PC-3 (cell line): Measurements from ENCODE around the gene ZBTB7C. TPM values are rescaled to one million over a fixed set of nuclear protein-coding genes. Genes with fewer than 3 reads are reported as not detected.

Experiments used
- ATAC-seq: fragments of 200-7000 bp; cut with Tn5 transposase; 2 replicates; pipeline ENCODE4 v1.9.1; 2020; ENCODE audit warnings: mild to moderate bottlenecking, moderate library complexity
- BruUV-seq: library from RNA; stranded (reverse); fragments of 400-500 nt; replicated peaks from 2 replicates; lab custom pipeline; 2021; lab: Mats Ljungman, UMichigan
- CTCF ChIA-PET: fragments of 300-600 bp; sonication (Branson Sonifier 250); formaldehyde crosslinking; loops from one replicate; lab custom pipeline; 2022; ENCODE audit warnings: antibody characterized with exemption; lab: Charles Lee
- POLR2A ChIA-PET: fragments of 300-600 bp; sonication (Branson Sonifier 250); formaldehyde crosslinking; loops from one replicate; lab custom pipeline; 2022; ENCODE audit warnings: antibody characterized with exemption; ENCODE audit not compliant: unreplicated experiment; lab: Charles Lee
- DNase-seq: peaks from one replicate; pipeline ENCODE4 v3.0.0-alpha.2; 2015
- H2AFZ ChIP-seq: fragments of 300-600 bp; sonication (generic); 2 replicates; pipeline ENCODE4 v1.6.0; 2016; ENCODE audit warnings: antibody characterized with exemption, low read length
- H3F3A ChIP-seq: fragments of 300-600 bp; sonication (generic); one replicate; pipeline ENCODE4 v1.6.0; 2017; ENCODE audit warnings: antibody characterized with exemption, low read length, control low read depth, mild to moderate bottlenecking; ENCODE audit not compliant: unreplicated experiment
- H3K27ac ChIP-seq: fragments of 300-600 bp; sonication (generic); 2 replicates; pipeline ENCODE4 v1.5.1; 2016; ENCODE audit warnings: mild to moderate bottlenecking, low read length
- H3K27me3 ChIP-seq: fragments of 300-600 bp; sonication (generic); 2 replicates; pipeline ENCODE4 v1.6.1; 2016; ENCODE audit warnings: low read length, mixed read lengths
- H3K36me3 ChIP-seq: fragments of 300-600 bp; sonication (generic); 2 replicates; pipeline ENCODE4 v1.6.1; 2016; ENCODE audit warnings: low read depth, mixed run types, low read length, mixed read lengths
- H3K4me1 ChIP-seq: fragments of 300-600 bp; sonication (generic); 2 replicates; pipeline ENCODE4 v1.5.1; 2016; ENCODE audit warnings: low read length; ENCODE audit not compliant: insufficient read depth
- H3K4me2 ChIP-seq: fragments of 300-600 bp; sonication (generic); 2 replicates; pipeline ENCODE4 v1.6.0; 2016; ENCODE audit warnings: low read length
- H3K4me3 ChIP-seq: fragments of 300-600 bp; sonication (generic); 2 replicates; pipeline ENCODE4 v1.5.1; 2016; ENCODE audit warnings: mild to moderate bottlenecking, low read length, mixed read lengths
- H3K79me2 ChIP-seq: fragments of 300-600 bp; sonication (generic); 2 replicates; pipeline ENCODE4 v1.6.1; 2017; ENCODE audit warnings: low read length, mixed read lengths
- H3K9ac ChIP-seq: fragments of 300-600 bp; sonication (generic); 2 replicates; pipeline ENCODE4 v1.6.0; 2016; ENCODE audit warnings: mild to moderate bottlenecking, low read length
- H3K9me2 ChIP-seq: fragments of 300-600 bp; sonication (generic); replicated peaks from 2 replicates; pipeline ENCODE4 v1.6.1; 2016; ENCODE audit warnings: mixed run types, low read length, mixed read lengths
- H3K9me3 ChIP-seq: fragments of 300-600 bp; sonication (generic); 2 replicates; pipeline ENCODE4 v1.6.1; 2016; ENCODE audit warnings: low read length, mixed read lengths
- H4K20me1 ChIP-seq: fragments of 300-600 bp; sonication (generic); 2 replicates; pipeline ENCODE4 v1.6.1; 2016; ENCODE audit warnings: low read length, mixed read lengths
- EZH2 ChIP-seq: fragments of 300-600 bp; sonication (generic); IDR thresholded peaks from one replicate; pipeline ENCODE4 v1.6.1; 2017; ENCODE audit warnings: antibody characterized with exemption, mild to moderate bottlenecking, low read length; ENCODE audit not compliant: unreplicated experiment
- EZH2phosphoT487 ChIP-seq: fragments of 300-600 bp; sonication (generic); IDR thresholded peaks from 2 replicates; pipeline ENCODE4 v1.6.1; 2018; ENCODE audit warnings: mild to moderate bottlenecking, antibody characterized with exemption, low read length, borderline replicate concordance
- intact Hi-C: fragments of 100-400 bp; cut with micrococcal nuclease; formaldehyde crosslinking; loops from 2 replicates; pipeline ENCODE4 v1.9.0; 2023
- total RNA-seq: library from RNA; depleted of rRNA; stranded (reverse); fragments of >200 nt; gene quantifications from 2 replicates; pipeline ENCODE4 v1.2.3, GENCODE V29; 2014
- TF ChIP-seq, protein P1 (sequence below): fragments of 300-600 bp; sonication (generic); conservative IDR thresholded peaks from 2 replicates; pipeline ENCODE4 v1.5.1; 2017; ENCODE audit warnings: antibody characterized with exemption, low read depth, mild to moderate bottlenecking, low read length

Gene ZBTB7C
- total RNA-seq, 1 experiment from 2014 or later = 1.3 TPM

DNA sequence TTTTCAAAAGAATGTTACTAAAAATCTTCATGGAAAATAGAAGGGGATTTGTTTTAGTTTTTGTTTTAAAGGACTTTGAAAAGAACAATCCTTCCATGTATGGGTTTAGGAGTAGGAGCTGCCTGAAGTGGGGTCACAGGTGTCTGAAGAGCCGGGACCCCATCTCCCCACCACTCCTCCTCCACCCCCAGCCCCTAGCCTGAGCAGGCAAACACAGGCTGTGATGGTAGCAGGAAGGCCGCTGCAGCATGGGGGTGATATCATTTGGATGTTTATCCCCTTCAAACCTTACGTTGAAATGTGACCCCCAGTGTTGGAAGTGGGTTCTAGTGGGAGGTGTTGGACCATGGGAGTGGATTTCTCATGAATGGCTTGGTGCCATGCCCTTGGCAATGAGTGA lies 93.0 kb downstream of the ZBTB7C start:
- Histone ChIP-seq H3F3A (no peaks in the 10 kb centered on the region), H3K9me2 (no peaks in the 10 kb centered on the region), H3K9ac (no peak overlapping the region), H3K27ac (no peak overlapping the region), H3K79me2 (no peaks in the 10 kb centered on the region), H3K4me2 (no peak overlapping the region), H3K4me1 (no peaks in the 10 kb centered on the region), H3K36me3 (no peaks in the 10 kb centered on the region), H3K27me3 (no peaks in the 10 kb centered on the region), H3K9me3 (no peaks in the 10 kb centered on the region), H4K20me1 (no peaks in the 10 kb centered on the region), H2AFZ (no peak overlapping the region), H3K4me3 (no peak overlapping the region)
- DNase-seq (no peak), ATAC-seq (no peak)
- TF ChIP-seq, protein P1, sequence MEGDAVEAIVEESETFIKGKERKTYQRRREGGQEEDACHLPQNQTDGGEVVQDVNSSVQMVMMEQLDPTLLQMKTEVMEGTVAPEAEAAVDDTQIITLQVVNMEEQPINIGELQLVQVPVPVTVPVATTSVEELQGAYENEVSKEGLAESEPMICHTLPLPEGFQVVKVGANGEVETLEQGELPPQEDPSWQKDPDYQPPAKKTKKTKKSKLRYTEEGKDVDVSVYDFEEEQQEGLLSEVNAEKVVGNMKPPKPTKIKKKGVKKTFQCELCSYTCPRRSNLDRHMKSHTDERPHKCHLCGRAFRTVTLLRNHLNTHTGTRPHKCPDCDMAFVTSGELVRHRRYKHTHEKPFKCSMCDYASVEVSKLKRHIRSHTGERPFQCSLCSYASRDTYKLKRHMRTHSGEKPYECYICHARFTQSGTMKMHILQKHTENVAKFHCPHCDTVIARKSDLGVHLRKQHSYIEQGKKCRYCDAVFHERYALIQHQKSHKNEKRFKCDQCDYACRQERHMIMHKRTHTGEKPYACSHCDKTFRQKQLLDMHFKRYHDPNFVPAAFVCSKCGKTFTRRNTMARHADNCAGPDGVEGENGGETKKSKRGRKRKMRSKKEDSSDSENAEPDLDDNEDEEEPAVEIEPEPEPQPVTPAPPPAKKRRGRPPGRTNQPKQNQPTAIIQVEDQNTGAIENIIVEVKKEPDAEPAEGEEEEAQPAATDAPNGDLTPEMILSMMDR = no peak
- ChIA-PET POLR2A (no interaction called here), CTCF (no interaction called here)
- BruUV-seq = no TSS peak
- intact Hi-C loops = no loop called here

DNA sequence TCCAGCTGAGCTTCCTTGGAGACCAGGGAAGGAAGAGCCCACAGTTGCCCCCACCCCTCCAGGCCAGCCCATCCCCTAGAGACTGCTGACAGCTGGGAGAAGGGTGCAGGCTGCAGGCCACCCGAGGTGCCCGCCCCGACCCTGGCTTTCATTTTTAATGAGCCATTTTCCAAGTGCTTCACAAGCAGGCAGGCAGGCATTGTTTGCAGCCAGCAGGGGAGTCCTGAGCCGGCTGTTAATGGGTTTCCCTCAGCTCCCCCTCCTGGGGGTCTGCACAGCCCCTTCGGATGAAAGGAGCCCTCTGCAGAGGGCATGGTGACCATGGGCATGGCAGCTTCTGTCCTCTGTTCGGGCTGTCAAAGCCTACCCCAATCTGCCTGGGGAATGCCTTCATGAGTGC lies 94.5 kb downstream of the ZBTB7C start:
- no peak overlapping the region for H3K4me2 ChIP-seq
- ATAC-seq = no peak
- no peak overlapping the region for H3K4me3 ChIP-seq
- H3K9me2 ChIP-seq = no peaks in the 10 kb centered on the region
- no peak for DNase-seq
- BruUV-seq = no TSS peak
- H3K4me1 ChIP-seq = no peaks in the 10 kb centered on the region
- H3K79me2 ChIP-seq = no peaks in the 10 kb centered on the region
- no peaks in the 10 kb centered on the region for H3K36me3 ChIP-seq
- ChIA-PET CTCF (no interaction called here), POLR2A (no interaction called here)
- no peaks in the 10 kb centered on the region for H3K27me3 ChIP-seq
- H2AFZ ChIP-seq = no peak overlapping the region
- no peak overlapping the region for H3K9ac ChIP-seq
- TF ChIP-seq, protein P1 = no peak
- TF ChIP-seq EZH2 (no peak), EZH2phosphoT487 (no peak)
- no peaks in the 10 kb centered on the region for H3F3A ChIP-seq
- H3K27ac ChIP-seq = no peak overlapping the region
- no peaks in the 10 kb centered on the region for H4K20me1 ChIP-seq
- intact Hi-C loops = no loop called here
- no peaks in the 10 kb centered on the region for H3K9me3 ChIP-seq

DNA sequence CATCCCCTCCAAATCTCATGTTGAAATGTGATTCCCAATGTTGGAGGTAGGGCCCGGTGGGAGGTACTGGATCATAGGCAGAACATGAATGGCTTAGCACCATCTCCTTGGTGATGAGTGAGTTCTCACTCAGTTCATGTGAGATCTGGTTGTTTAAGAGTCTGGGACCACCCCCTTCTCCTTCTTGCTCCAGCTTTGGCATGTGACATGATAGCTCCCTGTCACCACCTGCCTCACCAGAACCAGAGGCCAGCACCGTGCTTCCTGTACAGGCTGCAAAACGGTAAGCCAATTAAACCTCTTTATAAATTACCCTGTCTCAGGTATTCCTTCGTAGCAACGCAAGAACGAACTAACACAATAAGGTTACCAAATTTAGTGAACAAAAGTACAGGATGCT lies 95.4 kb downstream of the ZBTB7C start:
- Histone ChIP-seq H3K36me3 (no peaks in the 10 kb centered on the region), H3K4me1 (no peaks in the 10 kb centered on the region), H3K4me2 (no peak overlapping the region), H3K79me2 (no peaks in the 10 kb centered on the region), H3F3A (no peaks in the 10 kb centered on the region), H3K27me3 (no peaks in the 10 kb centered on the region), H3K9me3 (no peaks in the 10 kb centered on the region), H3K9ac (no peak overlapping the region), H4K20me1 (no peaks in the 10 kb centered on the region), H3K4me3 (no peak overlapping the region), H3K27ac (no peak overlapping the region), H2AFZ (no peak overlapping the region), H3K9me2 (no peaks in the 10 kb centered on the region)
- no TSS peak for BruUV-seq
- POLR2A ChIA-PET = no interaction called here
- DNase-seq (no peak), ATAC-seq (no peak)
- CTCF ChIA-PET = no interaction called here
- TF ChIP-seq, protein P1 = no peak
- no peak for TF ChIP-seq EZH2phosphoT487
- TF ChIP-seq EZH2 = no peak
- intact Hi-C loops = no loop called here
